Endothelial cell of umbilical vein (primary cell): ENCODE data around the gene RPS6KL1.

Experiments
- EZH2 ChIP-seq: IDR thresholded peaks from 2 replicates; pipeline ENCODE4 v1.6.1; 2012; ENCODE audit warnings: borderline replicate concordance, low read depth, mild to moderate bottlenecking, moderate library complexity, low read length, inconsistent platforms; ENCODE audit not compliant: severe bottlenecking
- GATA2 ChIP-seq: IDR thresholded peaks from 2 replicates; pipeline ENCODE4 v1.7.0; 2011; ENCODE audit warnings: low read depth, mild to moderate bottlenecking, moderate library complexity, mixed read lengths, low read length; ENCODE audit not compliant: insufficient read length, insufficient read depth
- JUN ChIP-seq: IDR thresholded peaks from 2 replicates; pipeline ENCODE4 v1.6.1; 2011; ENCODE audit warnings: borderline replicate concordance, low read depth; ENCODE audit not compliant: insufficient read length, insufficient read depth
- POLR2A ChIP-seq: IDR thresholded peaks from 2 replicates; pipeline ENCODE4 v1.6.1; 2012; ENCODE audit warnings: low read depth, mild to moderate bottlenecking, control low read depth, low read length
- POLR2AphosphoS5 ChIP-seq: IDR thresholded peaks from 2 replicates; pipeline ENCODE4 v1.6.1; 2012; ENCODE audit warnings: low read depth, mild to moderate bottlenecking, control low read depth, low read length, moderate library complexity; ENCODE audit not compliant: insufficient read depth
- TF ChIP-seq, protein P1 (sequence below), 2 donors: IDR thresholded peaks; 1 replicate in 1 of 2; 2 replicates in 1 of 2; pipeline ENCODE4 v1.5.1; 2011; ENCODE audit warnings: low read length in 2 of 2, mild to moderate bottlenecking in 2 of 2, moderate library complexity in 2 of 2, control low read depth in 1 of 2, inconsistent platforms in 1 of 2, low read depth in 1 of 2; ENCODE audit not compliant: insufficient read depth in 1 of 2; ENCODE audit errors: extremely low read depth in 1 of 2
- TF ChIP-seq, protein P2 (sequence below): IDR thresholded peaks from 2 replicates; pipeline ENCODE4 v1.6.1; 2011; ENCODE audit not compliant: insufficient read depth, insufficient read length

DNA sequence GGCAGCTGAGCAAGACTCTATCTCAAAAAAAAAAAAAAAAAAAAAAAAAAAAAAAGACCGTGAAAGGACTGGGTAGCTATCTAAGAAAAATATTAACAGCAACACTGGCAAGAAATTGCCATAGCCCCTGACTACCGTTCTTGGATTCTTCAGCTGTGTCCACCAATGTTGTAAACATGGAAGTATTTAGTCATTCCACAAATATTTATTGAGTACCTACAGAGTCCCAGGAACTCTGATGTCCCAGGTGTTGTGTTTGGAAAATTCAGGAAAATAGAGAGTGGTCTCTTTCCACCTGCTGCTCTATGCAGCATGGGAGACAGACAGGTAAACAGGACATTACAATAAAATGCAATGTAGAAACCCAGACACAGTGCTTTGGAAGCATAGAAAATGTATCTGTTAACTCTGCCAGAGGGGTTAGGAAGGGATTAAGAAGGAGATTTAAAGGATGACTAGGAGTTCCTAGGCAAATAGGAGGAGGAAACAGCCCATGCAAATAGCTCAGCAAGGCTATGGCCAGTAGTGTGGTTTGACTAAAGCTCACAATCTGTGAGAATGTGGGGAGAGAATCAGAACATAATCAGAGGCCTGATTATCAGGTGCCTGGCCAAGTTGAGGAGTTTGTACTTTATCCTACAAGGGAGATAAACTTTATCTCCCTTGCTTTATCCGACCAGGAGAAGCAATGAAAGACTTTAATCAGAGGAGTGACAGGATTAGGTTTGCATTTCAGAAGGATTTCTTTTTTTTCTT, 43.5 kb downstream of the RPS6KL1 start:
- TF ChIP-seq POLR2AphosphoS5 (no peak), POLR2A (no peak), EZH2 (no peak), GATA2 (no peak), JUN (no peak)
- TF ChIP-seq, protein P1, sequence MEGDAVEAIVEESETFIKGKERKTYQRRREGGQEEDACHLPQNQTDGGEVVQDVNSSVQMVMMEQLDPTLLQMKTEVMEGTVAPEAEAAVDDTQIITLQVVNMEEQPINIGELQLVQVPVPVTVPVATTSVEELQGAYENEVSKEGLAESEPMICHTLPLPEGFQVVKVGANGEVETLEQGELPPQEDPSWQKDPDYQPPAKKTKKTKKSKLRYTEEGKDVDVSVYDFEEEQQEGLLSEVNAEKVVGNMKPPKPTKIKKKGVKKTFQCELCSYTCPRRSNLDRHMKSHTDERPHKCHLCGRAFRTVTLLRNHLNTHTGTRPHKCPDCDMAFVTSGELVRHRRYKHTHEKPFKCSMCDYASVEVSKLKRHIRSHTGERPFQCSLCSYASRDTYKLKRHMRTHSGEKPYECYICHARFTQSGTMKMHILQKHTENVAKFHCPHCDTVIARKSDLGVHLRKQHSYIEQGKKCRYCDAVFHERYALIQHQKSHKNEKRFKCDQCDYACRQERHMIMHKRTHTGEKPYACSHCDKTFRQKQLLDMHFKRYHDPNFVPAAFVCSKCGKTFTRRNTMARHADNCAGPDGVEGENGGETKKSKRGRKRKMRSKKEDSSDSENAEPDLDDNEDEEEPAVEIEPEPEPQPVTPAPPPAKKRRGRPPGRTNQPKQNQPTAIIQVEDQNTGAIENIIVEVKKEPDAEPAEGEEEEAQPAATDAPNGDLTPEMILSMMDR (IDR thresholded peaks at IDR 0.05; ENCODE audit: extremely low read depth in 1 of 2, insufficient read depth in 1 of 2, low read depth in 1 of 2, low read length in 2 of 2) = no peak
- TF ChIP-seq, protein P2, sequence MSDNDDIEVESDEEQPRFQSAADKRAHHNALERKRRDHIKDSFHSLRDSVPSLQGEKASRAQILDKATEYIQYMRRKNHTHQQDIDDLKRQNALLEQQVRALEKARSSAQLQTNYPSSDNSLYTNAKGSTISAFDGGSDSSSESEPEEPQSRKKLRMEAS = no peak
